Activated naive CD4-positive, alpha-beta T cell treated with anti-CD3 and anti-CD28 coated beads, Interleukin-2, amount 50 U/mL, for 24 hours (primary cell): Measurements from ENCODE around the gene LTF.
"Not testable (repeated sequence)": the region's sequence is repeated elsewhere in the genome, so short reads cannot be mapped to it uniquely, and the experiment has no call there.

Experiments
- H3K27ac Mint-ChIP-seq: one replicate; pipeline ENCODE4 v1.8.0; 2021; ENCODE audit warnings: mild to moderate bottlenecking, mixed read lengths
- H3K27me3 Mint-ChIP-seq: one replicate; pipeline ENCODE4 v1.8.0; 2021; ENCODE audit warnings: mixed read lengths
- H3K36me3 Mint-ChIP-seq: one replicate; pipeline ENCODE4 v1.8.0; 2021; ENCODE audit warnings: mixed read lengths
- H3K4me1 Mint-ChIP-seq: one replicate; pipeline ENCODE4 v1.8.0; 2021; ENCODE audit warnings: mixed read lengths
- H3K4me3 Mint-ChIP-seq: one replicate; pipeline ENCODE4 v1.8.0; 2021; ENCODE audit warnings: mild to moderate bottlenecking, mixed read lengths
- H3K9me3 Mint-ChIP-seq: one replicate; pipeline ENCODE4 v1.8.0; 2021; ENCODE audit warnings: mixed read lengths

The LTF gene

DNA sequence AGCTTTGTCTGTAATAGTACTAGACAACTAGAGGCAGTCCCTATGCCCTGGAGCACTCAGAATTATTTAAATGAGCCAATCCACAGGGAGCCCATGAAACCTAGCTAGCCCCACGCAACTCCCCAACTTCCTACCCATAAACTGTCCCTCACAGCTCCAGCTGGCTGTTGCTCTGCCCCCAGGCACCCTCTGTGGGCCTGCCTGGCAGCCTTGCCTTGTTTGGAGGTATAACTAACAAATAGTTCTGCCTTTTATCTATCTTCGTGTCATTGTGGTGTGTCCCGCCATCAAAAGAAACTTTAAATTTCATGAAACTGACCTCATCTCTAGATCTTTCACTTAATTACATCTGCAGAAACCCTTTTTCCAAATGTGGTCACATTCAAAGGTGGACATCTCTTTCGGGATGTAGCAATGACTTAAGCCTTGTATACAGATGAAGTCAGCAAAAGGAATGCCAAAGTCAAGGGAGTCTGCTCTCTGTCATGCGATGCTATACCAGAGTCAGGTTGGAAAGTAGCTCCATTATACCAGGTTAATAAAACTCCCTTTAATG lies 31.3 kb upstream of the LTF start:
- Mint-ChIP-seq H3K27ac (no peak overlapping the region), H3K4me1 (peaks cover 22% of the 10 kb centered on the region), H3K9me3 (no peaks in the 10 kb centered on the region), H3K27me3 (no peaks in the 10 kb centered on the region), H3K4me3 (no peak overlapping the region), H3K36me3 (no peaks in the 10 kb centered on the region)

DNA sequence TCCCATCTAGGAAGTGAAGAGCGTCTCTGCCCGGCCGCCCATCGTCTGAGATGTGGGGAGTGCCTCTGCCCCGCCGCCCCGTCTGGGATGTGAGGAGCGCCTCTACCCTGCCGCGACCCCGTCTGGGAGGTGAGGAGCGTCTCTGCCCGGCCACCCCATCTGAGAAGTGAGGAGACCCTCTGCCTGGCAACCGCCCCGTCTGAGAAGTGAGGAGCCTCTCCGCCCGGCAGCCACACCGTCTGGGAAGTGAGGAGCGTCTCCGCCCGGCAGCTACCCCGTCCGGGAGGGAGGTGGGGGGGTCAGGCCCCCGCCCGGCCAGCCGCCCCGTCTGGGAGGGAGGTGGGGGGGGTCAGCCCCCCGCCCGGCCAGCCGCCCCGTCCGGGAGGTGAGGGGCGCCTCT lies 29.8 kb upstream of the LTF start:
- H3K27ac Mint-ChIP-seq, H3K9me3 Mint-ChIP-seq, H3K27me3 Mint-ChIP-seq, H3K4me3 Mint-ChIP-seq, H3K36me3 Mint-ChIP-seq: not testable (repeated sequence)
- peaks cover 22% of the 10 kb centered on the region for H3K4me1 Mint-ChIP-seq

GRCh38 chr3:46492890-46493547 lies 28.3 kb upstream of the LTF start:
- Mint-ChIP-seq H3K9me3 (no peaks in the 10 kb centered on the region), H3K4me1 (peaks cover 30% of the 10 kb centered on the region), H3K36me3 (no peaks in the 10 kb centered on the region), H3K4me3 (no peak overlapping the region), H3K27me3 (no peaks in the 10 kb centered on the region), H3K27ac (peak overlapping the region; percentile 59)

DNA sequence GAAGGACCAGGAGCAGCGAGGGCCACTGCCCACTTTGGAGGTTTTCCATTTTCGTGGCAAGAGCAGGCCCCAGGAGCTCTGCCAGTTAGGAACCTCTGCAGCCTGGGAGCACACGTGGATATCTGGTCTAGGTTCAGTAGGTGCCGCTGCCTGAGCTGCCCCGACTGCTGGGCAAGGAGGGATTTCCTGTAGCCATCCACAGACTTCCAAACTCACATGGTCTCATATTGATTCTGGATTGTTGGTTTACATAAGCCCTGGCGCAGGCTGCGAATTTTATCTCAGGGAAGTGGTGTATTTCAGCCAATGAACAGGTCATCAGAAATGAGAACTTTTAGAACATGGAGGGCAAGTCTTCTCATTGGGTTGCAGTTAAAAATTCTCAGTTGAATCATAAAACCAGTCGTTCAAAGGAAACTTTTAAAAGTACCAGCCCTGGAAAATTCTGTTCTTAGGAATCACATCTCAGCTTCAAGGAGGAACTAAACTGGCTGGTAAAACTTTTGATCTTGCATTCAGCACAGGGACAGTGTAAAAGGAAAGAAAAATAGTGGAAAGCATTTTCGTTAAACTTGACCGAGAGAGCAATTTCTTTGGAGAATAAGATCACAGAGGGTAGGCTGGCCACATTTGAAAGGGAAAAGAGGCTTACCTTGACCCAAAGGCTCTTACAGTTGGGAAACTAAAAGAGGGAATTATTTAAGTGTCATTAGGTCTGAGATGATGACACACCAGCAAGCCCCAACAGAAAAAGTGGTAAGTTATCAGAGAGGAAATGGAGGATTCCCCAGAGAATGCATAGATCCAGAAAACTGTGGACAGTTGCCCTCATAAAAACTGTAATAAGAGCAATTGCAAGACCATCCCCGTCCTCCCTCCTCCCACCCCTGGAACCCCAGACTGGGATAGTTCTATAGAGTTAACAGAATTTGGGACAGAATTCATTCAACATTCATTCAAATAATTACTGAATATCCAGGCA lies 26.7 kb upstream of the LTF start:
- Mint-ChIP-seq H3K4me3 (no peak overlapping the region), H3K4me1 (peaks cover 16% of the 10 kb centered on the region), H3K27ac (no peak overlapping the region), H3K36me3 (no peaks in the 10 kb centered on the region), H3K27me3 (peaks cover 2% of the 10 kb centered on the region), H3K9me3 (no peaks in the 10 kb centered on the region)

- H3K36me3 Mint-ChIP-seq: no peaks in the 10 kb centered on the region
- H3K27ac Mint-ChIP-seq: no peak overlapping the region
- H3K4me1 Mint-ChIP-seq: peaks cover 16% of the 10 kb centered on the region
- H3K27me3 Mint-ChIP-seq: peaks cover 2% of the 10 kb centered on the region
- no peaks in the 10 kb centered on the region for H3K9me3 Mint-ChIP-seq
- no peak overlapping the region for H3K4me3 Mint-ChIP-seq
Measured at GRCh38 chr3:46490338-46491084, 25.8 kb upstream of the LTF start.

DNA sequence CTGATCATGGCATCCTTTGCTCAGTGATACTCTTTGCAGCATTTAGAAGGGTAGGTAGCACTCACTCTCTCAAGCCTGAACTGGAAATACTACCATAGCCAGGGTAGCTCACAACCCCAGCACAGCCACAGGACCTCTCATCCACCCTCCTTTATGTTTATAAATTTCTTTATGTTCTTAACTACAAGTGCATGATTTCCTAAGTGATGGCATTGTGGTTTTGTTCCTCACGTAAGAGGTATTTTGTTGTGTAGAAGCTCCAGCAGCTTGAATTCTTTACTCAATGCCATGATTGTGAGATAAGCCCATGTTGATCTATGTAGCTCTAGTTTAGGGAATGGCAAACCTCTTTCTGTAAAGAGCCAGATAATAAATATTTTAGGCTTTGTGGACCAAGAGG lies 25.2 kb upstream of the LTF start:
- Mint-ChIP-seq H3K27ac (no peak overlapping the region), H3K4me3 (no peak overlapping the region), H3K9me3 (no peaks in the 10 kb centered on the region), H3K4me1 (peaks cover 16% of the 10 kb centered on the region), H3K36me3 (no peaks in the 10 kb centered on the region), H3K27me3 (peaks cover 2% of the 10 kb centered on the region)

DNA sequence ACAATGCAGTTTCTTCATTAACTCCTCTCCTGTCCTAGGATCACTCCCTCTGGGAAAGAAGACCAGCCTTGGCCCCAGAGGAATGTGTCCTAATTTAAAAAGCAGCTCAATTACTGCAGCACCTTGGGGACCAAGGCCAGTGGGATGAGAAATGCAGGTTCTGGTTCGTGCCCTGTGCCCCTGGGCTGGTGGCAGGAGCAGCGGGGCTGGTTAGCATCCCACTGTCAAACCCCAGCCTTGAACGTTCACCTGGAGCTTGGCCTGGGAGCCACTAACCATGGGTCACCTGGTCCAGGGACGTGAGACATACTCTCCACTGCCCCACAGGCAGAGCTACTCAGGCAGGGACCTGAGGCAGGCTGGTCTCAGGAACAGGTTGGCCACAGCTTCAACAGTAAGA lies 24.7 kb upstream of the LTF start:
- H3K36me3 Mint-ChIP-seq: no peaks in the 10 kb centered on the region
- no peak overlapping the region for H3K27ac Mint-ChIP-seq
- H3K4me1 Mint-ChIP-seq: peaks cover 16% of the 10 kb centered on the region
- H3K27me3 Mint-ChIP-seq: peaks cover 2% of the 10 kb centered on the region
- H3K4me3 Mint-ChIP-seq: no peak overlapping the region
- no peaks in the 10 kb centered on the region for H3K9me3 Mint-ChIP-seq

GRCh38 chr3:46488735-46489361 lies 24.1 kb upstream of the LTF start:
- Mint-ChIP-seq H3K4me3 (peak overlapping the region; percentile 45), H3K4me1 (peaks cover 16% of the 10 kb centered on the region), H3K36me3 (no peaks in the 10 kb centered on the region), H3K27ac (no peak overlapping the region), H3K9me3 (no peaks in the 10 kb centered on the region), H3K27me3 (peaks cover 2% of the 10 kb centered on the region)

- no peaks in the 10 kb centered on the region for H3K36me3 Mint-ChIP-seq
- H3K9me3 Mint-ChIP-seq: no peaks in the 10 kb centered on the region
Measured at GRCh38 chr3:46485779-46486175, 21.1 kb upstream of the LTF start.

DNA sequence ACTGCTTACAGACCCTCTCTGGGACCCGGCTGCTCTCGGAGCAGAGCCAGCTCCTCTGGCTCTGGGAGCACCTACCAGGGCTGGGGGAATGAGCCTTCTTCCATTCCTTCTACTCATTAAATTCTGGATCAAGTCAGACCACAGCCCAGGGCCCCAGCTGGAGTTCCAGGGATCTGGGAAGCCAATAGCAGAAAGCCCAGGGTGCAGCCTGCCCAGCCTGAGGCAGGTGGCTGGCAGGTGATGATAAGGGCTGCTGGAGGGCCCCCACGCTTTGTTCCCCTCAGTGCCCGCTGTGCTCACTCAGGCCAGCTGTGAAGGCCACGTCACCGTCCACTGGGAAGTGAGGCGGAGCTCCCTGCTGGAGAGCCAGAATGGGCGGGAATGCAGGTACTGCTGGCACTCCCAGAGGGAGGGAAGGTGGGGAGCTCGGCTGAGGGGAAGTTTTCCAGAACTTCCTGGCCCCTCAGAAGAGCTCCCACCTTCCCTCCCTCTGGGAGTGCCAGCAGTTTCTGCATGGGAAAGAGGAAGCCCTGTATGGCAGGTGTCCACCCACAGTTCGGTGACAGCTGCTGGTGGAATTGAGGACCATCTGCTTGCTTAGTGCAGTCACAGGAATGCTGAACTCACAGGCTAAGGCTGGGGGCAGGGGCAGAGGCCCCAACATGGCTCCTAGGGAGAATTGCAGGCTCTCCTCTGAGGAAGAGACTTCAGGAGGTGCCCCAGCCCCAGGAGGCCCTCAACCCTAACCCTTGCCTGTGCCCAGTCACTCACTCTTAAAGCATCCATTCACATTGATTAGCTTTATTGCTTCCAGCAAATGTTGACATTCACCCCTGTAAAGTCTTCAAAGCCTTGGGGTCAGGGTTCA lies 20.4 kb upstream of the LTF start:
- Mint-ChIP-seq H3K9me3 (no peaks in the 10 kb centered on the region), H3K4me1 (peaks cover 16% of the 10 kb centered on the region), H3K4me3 (no peak overlapping the region), H3K27me3 (peaks cover 2% of the 10 kb centered on the region), H3K27ac (no peak overlapping the region), H3K36me3 (no peaks in the 10 kb centered on the region)

More at GRCh38 chr3:46485779-46486175, 21.1 kb upstream of the LTF start:
- Mint-ChIP-seq H3K4me1 (peaks cover 16% of the 10 kb centered on the region), H3K4me3 (no peak overlapping the region), H3K27ac (no peak overlapping the region), H3K27me3 (peaks cover 2% of the 10 kb centered on the region)

- H3K27me3 Mint-ChIP-seq: peaks cover 2% of the 10 kb centered on the region
- H3K9me3 Mint-ChIP-seq: no peaks in the 10 kb centered on the region
- no peaks in the 10 kb centered on the region for H3K36me3 Mint-ChIP-seq
- H3K4me3 Mint-ChIP-seq: no peak overlapping the region
- H3K27ac Mint-ChIP-seq: no peak overlapping the region
- peaks cover 10% of the 10 kb centered on the region for H3K4me1 Mint-ChIP-seq
Measured at GRCh38 chr3:46484388-46484787, 19.7 kb upstream of the LTF start.

DNA sequence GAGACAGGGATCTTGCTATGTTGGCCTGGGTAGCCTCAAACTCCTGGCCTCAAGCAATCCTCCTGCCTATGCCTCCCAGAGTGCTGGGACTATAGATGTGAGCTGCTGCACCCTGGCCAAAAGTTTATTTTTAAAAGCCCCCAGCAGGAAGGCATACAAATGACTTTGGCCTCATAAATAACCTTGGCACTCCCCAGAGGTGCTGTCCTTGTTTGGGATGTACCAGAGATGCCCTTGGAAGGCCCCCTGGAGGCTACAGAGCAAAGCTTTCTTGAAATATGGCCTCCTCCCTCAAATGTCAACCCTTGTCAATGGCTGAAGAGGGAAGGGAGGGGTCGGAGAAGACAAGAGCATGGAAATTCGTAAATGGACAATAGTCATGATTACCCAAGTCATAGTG lies 19.1 kb upstream of the LTF start:
- H3K27ac Mint-ChIP-seq: no peak overlapping the region
- H3K9me3 Mint-ChIP-seq: no peaks in the 10 kb centered on the region
- H3K36me3 Mint-ChIP-seq: no peaks in the 10 kb centered on the region
- peaks cover 4% of the 10 kb centered on the region for H3K4me1 Mint-ChIP-seq
- peaks cover 2% of the 10 kb centered on the region for H3K27me3 Mint-ChIP-seq
- no peak overlapping the region for H3K4me3 Mint-ChIP-seq

GRCh38 chr3:46482632-46483350 lies 18.1 kb upstream of the LTF start:
- Mint-ChIP-seq H3K4me3 (no peak overlapping the region), H3K27me3 (peaks cover 2% of the 10 kb centered on the region), H3K27ac (no peak overlapping the region), H3K36me3 (no peaks in the 10 kb centered on the region), H3K4me1 (no peaks in the 10 kb centered on the region), H3K9me3 (no peaks in the 10 kb centered on the region)

DNA sequence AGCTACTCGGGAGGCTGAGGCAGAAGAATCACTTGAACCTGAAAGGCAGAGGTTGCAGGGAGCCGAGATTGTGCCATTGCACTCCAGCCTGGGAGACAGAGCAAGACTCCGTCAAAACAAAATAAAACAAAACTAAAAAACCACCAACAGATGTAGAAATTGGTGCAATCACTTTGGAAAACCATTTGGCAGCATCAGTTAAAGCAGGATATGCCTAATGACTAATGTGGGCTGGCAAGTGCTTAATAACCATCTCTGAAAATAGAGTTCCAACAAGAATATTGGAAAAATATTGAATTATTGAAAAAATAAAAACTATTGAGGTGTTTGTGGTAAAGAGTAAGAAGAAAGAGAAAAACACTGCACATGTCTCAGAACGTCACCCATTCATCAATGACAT lies 16.9 kb upstream of the LTF start:
- Mint-ChIP-seq H3K27me3 (no peaks in the 10 kb centered on the region), H3K9me3 (no peaks in the 10 kb centered on the region), H3K36me3 (no peaks in the 10 kb centered on the region), H3K4me1 (no peaks in the 10 kb centered on the region), H3K4me3 (no peak overlapping the region), H3K27ac (no peak overlapping the region)
